A673 (cell line): ENCODE results near the gene MTHFR.

Experiments
- EZH2 ChIP-seq: fragments of 200-600 bp; sonication (generic); IDR thresholded peaks from 2 replicates; pipeline ENCODE4 v1.6.1; 2017; ENCODE audit warnings: borderline replicate concordance, low read depth, mild to moderate bottlenecking, mixed read lengths, antibody characterized with exemption, low read length; ENCODE audit not compliant: poor library complexity, severe bottlenecking
- TF ChIP-seq, protein P1 (sequence below): fragments of 300-800, 200-600 bp; sonication (generic); conservative IDR thresholded peaks from 2 replicates; pipeline ENCODE4 v1.5.1; 2017; ENCODE audit warnings: low read depth, mild to moderate bottlenecking, antibody characterized with exemption, low read length, moderate library complexity, mixed read lengths

DNA sequence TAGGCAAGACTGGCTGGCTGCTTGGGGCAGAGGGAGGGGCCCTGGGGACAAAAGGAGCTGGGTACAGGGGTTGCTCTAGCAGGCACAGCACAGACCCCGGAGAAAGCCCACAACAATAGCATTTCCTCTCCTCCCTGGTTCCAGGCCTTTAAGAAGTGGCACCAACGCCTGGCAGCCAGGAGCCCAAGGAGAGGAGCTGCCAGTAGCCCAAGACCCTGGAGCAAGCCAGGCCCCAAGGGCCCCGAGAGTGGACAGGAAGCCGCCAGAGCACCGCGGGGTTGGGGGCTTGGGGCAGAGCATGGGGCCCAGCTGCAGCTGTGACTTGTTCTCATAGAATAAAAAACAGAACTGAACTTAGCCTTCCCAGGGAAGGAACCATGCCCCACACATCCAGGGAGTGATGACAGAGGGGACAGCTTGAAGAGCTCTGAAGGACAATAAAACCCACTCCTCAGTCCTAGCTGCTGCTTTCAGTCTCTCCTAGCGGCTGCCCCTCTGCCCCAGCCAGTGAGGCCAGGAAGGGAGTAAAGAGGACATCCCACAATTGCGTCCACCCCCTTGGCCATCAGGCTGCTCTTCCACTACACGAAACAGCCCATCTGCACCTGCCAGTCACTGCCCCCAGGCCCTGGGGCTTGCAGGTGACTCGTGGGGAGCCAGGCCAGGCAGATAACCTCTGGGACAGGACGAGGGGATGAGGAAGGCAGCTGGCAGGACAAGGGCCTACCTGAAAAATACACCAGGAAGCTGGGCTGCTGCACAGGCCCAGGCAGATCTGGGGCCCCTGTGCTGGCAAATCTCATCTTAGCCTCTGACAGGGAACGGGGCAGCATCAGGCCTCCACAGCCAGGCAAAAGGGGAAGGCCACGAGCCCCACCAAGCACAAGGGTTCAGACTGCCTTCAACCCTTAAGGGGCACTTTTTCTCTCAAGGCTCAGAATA, 16.4 kb downstream of the MTHFR start:
- TF ChIP-seq, protein P1, sequence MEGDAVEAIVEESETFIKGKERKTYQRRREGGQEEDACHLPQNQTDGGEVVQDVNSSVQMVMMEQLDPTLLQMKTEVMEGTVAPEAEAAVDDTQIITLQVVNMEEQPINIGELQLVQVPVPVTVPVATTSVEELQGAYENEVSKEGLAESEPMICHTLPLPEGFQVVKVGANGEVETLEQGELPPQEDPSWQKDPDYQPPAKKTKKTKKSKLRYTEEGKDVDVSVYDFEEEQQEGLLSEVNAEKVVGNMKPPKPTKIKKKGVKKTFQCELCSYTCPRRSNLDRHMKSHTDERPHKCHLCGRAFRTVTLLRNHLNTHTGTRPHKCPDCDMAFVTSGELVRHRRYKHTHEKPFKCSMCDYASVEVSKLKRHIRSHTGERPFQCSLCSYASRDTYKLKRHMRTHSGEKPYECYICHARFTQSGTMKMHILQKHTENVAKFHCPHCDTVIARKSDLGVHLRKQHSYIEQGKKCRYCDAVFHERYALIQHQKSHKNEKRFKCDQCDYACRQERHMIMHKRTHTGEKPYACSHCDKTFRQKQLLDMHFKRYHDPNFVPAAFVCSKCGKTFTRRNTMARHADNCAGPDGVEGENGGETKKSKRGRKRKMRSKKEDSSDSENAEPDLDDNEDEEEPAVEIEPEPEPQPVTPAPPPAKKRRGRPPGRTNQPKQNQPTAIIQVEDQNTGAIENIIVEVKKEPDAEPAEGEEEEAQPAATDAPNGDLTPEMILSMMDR: no peak
- no peak for TF ChIP-seq EZH2
